GM23338 (cell line): Measurements from ENCODE around the gene VMP1.
"Not testable (repeated sequence)": the region's sequence is repeated elsewhere in the genome, so short reads cannot be mapped to it uniquely, and the experiment has no call there.

Experiments
- CREB1 ChIP-seq: fragments of 250-450 bp; sonication (Bioruptor Pico); IDR thresholded peaks from 2 replicates; pipeline ENCODE4 v1.5.0; 2020; ENCODE audit warnings: low read depth, mild to moderate bottlenecking, moderate library complexity
- CTCF ChIP-seq, 2 experiments: fragments of 200-600 bp in 1 of 2; sonication (generic) in 1 of 2; conservative IDR thresholded peaks; 2 replicates each; pipeline versions ENCODE4 v1.5.1 to v1.6.1; 2016 to 2017; ENCODE audit warnings: antibody characterized with exemption in 2 of 2, low read depth in 2 of 2, mild to moderate bottlenecking in 2 of 2, moderate library complexity in 1 of 2
- ETS1 ChIP-seq: IDR thresholded peaks from 2 replicates; pipeline ENCODE4 v1.6.1; 2016; ENCODE audit warnings: antibody characterized with exemption
- EZH2 ChIP-seq: fragments of 200-600 bp; sonication (generic); IDR thresholded peaks from one replicate; pipeline ENCODE4 v1.8.0; 2017; ENCODE audit warnings: antibody characterized with exemption, mild to moderate bottlenecking, low read depth; ENCODE audit not compliant: unreplicated experiment
- EZH2phosphoT487 ChIP-seq: fragments of 200-600 bp; sonication (generic); IDR thresholded peaks from one replicate; pipeline ENCODE4 v1.8.1; 2018; ENCODE audit warnings: antibody characterized with exemption; ENCODE audit not compliant: unreplicated experiment
- JUNB ChIP-seq: IDR thresholded peaks from one replicate; pipeline ENCODE4 v1.6.1; 2016; ENCODE audit warnings: antibody characterized with exemption; ENCODE audit not compliant: unreplicated experiment
- POLR2AphosphoS5 ChIP-seq: IDR thresholded peaks from 2 replicates; pipeline ENCODE4 v1.6.1; 2016; ENCODE audit warnings: antibody characterized with exemption, low read depth
- STAT1 ChIP-seq: IDR thresholded peaks from one replicate; pipeline ENCODE4 v1.6.1; 2016; ENCODE audit warnings: antibody characterized with exemption; ENCODE audit not compliant: unreplicated experiment
- ZNF114 ChIP-seq: fragments of 250-450 bp; sonication (Bioruptor Pico); IDR thresholded peaks from 2 replicates; pipeline ENCODE4 v1.5.0; 2020; ENCODE audit warnings: mild to moderate bottlenecking, moderate library complexity
- ZNF462 ChIP-seq: fragments of 250-450 bp; sonication (Bioruptor Pico); IDR thresholded peaks from 2 replicates; pipeline ENCODE4 v1.5.0; 2020; ENCODE audit warnings: mild to moderate bottlenecking, moderate library complexity
- TF ChIP-seq, protein P1 (sequence below): IDR thresholded peaks from one replicate; pipeline ENCODE4 v1.6.1; 2018; ENCODE audit warnings: antibody characterized with exemption; ENCODE audit not compliant: unreplicated experiment

DNA sequence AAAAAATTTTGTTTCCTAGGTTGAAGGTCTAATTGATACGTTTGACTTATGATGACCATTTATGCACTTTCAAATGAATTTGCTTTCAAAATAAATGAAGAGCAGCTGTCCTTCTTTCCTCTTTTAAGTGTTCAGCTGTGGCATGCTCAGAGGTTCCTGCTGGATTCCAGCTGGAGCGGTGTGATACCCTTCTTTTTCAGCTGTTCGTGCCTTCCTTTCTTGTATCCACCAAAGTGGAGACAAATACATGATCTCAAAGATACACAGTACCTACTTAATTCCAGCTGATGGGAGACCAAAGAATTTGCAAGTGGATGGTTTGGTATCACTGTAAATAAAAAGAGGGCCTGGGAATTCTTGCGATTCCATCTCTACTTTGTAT is 134.4 kb downstream of the VMP1 start:
- TF ChIP-seq CTCF (conservative IDR thresholded peaks at IDR 0.05; ENCODE audit: low read depth in 2 of 2); ZNF114 (CRISPR knock-in tag); EZH2phosphoT487; EZH2; JUNB; POLR2AphosphoS5; CREB1 (CRISPR knock-in tag); ETS1; ZNF462 (CRISPR knock-in tag); STAT1: not testable (repeated sequence)
- TF ChIP-seq, protein P1, sequence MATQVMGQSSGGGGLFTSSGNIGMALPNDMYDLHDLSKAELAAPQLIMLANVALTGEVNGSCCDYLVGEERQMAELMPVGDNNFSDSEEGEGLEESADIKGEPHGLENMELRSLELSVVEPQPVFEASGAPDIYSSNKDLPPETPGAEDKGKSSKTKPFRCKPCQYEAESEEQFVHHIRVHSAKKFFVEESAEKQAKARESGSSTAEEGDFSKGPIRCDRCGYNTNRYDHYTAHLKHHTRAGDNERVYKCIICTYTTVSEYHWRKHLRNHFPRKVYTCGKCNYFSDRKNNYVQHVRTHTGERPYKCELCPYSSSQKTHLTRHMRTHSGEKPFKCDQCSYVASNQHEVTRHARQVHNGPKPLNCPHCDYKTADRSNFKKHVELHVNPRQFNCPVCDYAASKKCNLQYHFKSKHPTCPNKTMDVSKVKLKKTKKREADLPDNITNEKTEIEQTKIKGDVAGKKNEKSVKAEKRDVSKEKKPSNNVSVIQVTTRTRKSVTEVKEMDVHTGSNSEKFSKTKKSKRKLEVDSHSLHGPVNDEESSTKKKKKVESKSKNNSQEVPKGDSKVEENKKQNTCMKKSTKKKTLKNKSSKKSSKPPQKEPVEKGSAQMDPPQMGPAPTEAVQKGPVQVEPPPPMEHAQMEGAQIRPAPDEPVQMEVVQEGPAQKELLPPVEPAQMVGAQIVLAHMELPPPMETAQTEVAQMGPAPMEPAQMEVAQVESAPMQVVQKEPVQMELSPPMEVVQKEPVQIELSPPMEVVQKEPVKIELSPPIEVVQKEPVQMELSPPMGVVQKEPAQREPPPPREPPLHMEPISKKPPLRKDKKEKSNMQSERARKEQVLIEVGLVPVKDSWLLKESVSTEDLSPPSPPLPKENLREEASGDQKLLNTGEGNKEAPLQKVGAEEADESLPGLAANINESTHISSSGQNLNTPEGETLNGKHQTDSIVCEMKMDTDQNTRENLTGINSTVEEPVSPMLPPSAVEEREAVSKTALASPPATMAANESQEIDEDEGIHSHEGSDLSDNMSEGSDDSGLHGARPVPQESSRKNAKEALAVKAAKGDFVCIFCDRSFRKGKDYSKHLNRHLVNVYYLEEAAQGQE, result not testable (repeated sequence)
